AG09309 (cell line): Measurements from ENCODE around the gene MINDY3.

ENCODE experiments used
- DNase-seq: peaks from one replicate; pipeline ENCODE4 v3.0.0-alpha.2; 2010; ENCODE audit warnings: low read depth
- H3K4me3 ChIP-seq: 2 replicates; pipeline ENCODE4 v1.5.1; 2011; ENCODE audit warnings: mild to moderate bottlenecking, low read depth, low read length, moderate library complexity; ENCODE audit not compliant: control insufficient read depth
- CTCF ChIP-seq: IDR thresholded peaks from 2 replicates; pipeline ENCODE4 v1.5.1; 2011; ENCODE audit warnings: mild to moderate bottlenecking, low read depth, low read length, inconsistent platforms; ENCODE audit not compliant: insufficient read depth, control insufficient read depth; ENCODE audit errors: missing control alignments

Gene MINDY3

GRCh38 chr10:15868006-15868405 lies 7.7 kb upstream of the MINDY3 start:
- TF ChIP-seq CTCF = no peak
- DNase-seq = no peak
- H3K4me3 ChIP-seq = no peak overlapping the region

- DNase-seq = no peak
- no peak overlapping the region for H3K4me3 ChIP-seq
- TF ChIP-seq CTCF = no peak
Observed at GRCh38 chr10:15865304-15865703, 5.0 kb upstream of the MINDY3 start.

GRCh38 chr10:15864419-15864818 lies 4.1 kb upstream of the MINDY3 start:
- no peak for TF ChIP-seq CTCF
- DNase-seq = no peak
- no peak overlapping the region for H3K4me3 ChIP-seq

GRCh38 chr10:15863733-15864132 lies 3.4 kb upstream of the MINDY3 start:
- no peak overlapping the region for H3K4me3 ChIP-seq
- no peak for DNase-seq
- TF ChIP-seq CTCF = no peak

- no peak for TF ChIP-seq CTCF
- DNase-seq = no peak
- no peak overlapping the region for H3K4me3 ChIP-seq
Observed at GRCh38 chr10:15863323-15863722, 3.0 kb upstream of the MINDY3 start.

- TF ChIP-seq CTCF = no peak
- peak overlapping the region; percentile 97 for H3K4me3 ChIP-seq
- no peak for DNase-seq
Observed at GRCh38 chr10:15860692-15861201, 440 bp upstream of the MINDY3 start.

- TF ChIP-seq CTCF = no peak
- no peak for DNase-seq
- peak overlapping the region; percentile 97 for H3K4me3 ChIP-seq
Observed at GRCh38 chr10:15859509-15859905, 800 bp downstream of the MINDY3 start.
